Astrocyte (in vitro differentiated cells and primary cell): ENCODE measurements around the gene TMEM234. TPM values are rescaled to one million over a fixed set of nuclear protein-coding genes. Genes with fewer than 3 reads are reported as not detected.

Experiments used
- DNase-seq: peaks from one replicate; pipeline ENCODE4 v3.0.0-alpha.2; 2010; ENCODE audit warnings: low read depth
- FAIRE-seq: peaks from 2 replicates; lab custom pipeline; 2011; peaks lifted over from hg19 to GRCh38; lab: Jason Lieb, UNC
- H2AFZ ChIP-seq: 2 replicates; pipeline ENCODE4 v1.6.0; 2012; ENCODE audit warnings: low read depth, low read length, inconsistent platforms
- H3K27ac ChIP-seq: 2 replicates; pipeline ENCODE4 v1.5.1; 2011; ENCODE audit warnings: low read depth, low read length, inconsistent platforms
- H3K27me3 ChIP-seq: 2 replicates; pipeline ENCODE4 v1.6.0; 2011; ENCODE audit warnings: low read length, inconsistent platforms; ENCODE audit not compliant: insufficient read depth
- H3K36me3 ChIP-seq: 2 replicates; pipeline ENCODE4 v1.5.1; 2011; ENCODE audit warnings: low read length, inconsistent platforms; ENCODE audit not compliant: insufficient read depth
- H3K4me1 ChIP-seq: 2 replicates; pipeline ENCODE4 v1.5.1; 2011; ENCODE audit warnings: low read length, inconsistent platforms; ENCODE audit not compliant: insufficient read depth
- H3K4me2 ChIP-seq: 2 replicates; pipeline ENCODE4 v1.6.0; 2012; ENCODE audit warnings: low read length, inconsistent platforms
- H3K4me3 ChIP-seq: 2 replicates; pipeline ENCODE4 v1.5.1; 2011; ENCODE audit warnings: low read depth, mild to moderate bottlenecking, low read length, inconsistent platforms; ENCODE audit not compliant: insufficient read depth
- H3K79me2 ChIP-seq: 2 replicates; pipeline ENCODE4 v1.6.0; 2012; ENCODE audit warnings: mild to moderate bottlenecking, low read length, inconsistent platforms; ENCODE audit not compliant: insufficient read depth
- H3K9ac ChIP-seq: 2 replicates; pipeline ENCODE4 v1.6.0; 2012; ENCODE audit warnings: mild to moderate bottlenecking, low read length, inconsistent platforms
- H3K9me3 ChIP-seq: 2 replicates; pipeline ENCODE4 v1.5.1; 2012; ENCODE audit warnings: low read depth, mild to moderate bottlenecking, low read length, inconsistent platforms; ENCODE audit not compliant: insufficient read depth
- H4K20me1 ChIP-seq: 2 replicates; pipeline ENCODE4 v1.6.0; 2012; ENCODE audit warnings: low read length, inconsistent platforms; ENCODE audit not compliant: insufficient read depth
- H3K27ac Mint-ChIP-seq: one replicate; pipeline ENCODE4 v1.8.0; 2021; ENCODE audit warnings: mild to moderate bottlenecking, mixed read lengths; ENCODE audit not compliant: unreplicated experiment
- H3K27me3 Mint-ChIP-seq: one replicate; pipeline ENCODE4 v1.8.0; 2021; ENCODE audit warnings: low read depth, mixed read lengths; ENCODE audit not compliant: unreplicated experiment
- H3K36me3 Mint-ChIP-seq: one replicate; pipeline ENCODE4 v1.8.0; 2021; ENCODE audit warnings: low read depth, mixed read lengths; ENCODE audit not compliant: unreplicated experiment
- H3K4me1 Mint-ChIP-seq: one replicate; pipeline ENCODE4 v1.8.0; 2021; ENCODE audit warnings: low read depth, mixed read lengths; ENCODE audit not compliant: unreplicated experiment
- H3K4me3 Mint-ChIP-seq: one replicate; pipeline ENCODE4 v1.8.0; 2021; ENCODE audit warnings: mild to moderate bottlenecking, moderate library complexity, mixed read lengths; ENCODE audit not compliant: unreplicated experiment
- H3K9me3 Mint-ChIP-seq: one replicate; pipeline ENCODE4 v1.8.0; 2021; ENCODE audit warnings: mild to moderate bottlenecking, mixed read lengths; ENCODE audit not compliant: unreplicated experiment
- EZH2 ChIP-seq: IDR thresholded peaks from 2 replicates; pipeline ENCODE4 v1.6.1; 2012; ENCODE audit warnings: mild to moderate bottlenecking, low read length, inconsistent platforms; ENCODE audit not compliant: insufficient read depth
- total RNA-seq: library from RNA; stranded (reverse); gene quantifications from 2 replicates; pipeline ENCODE4 v1.2.1, GENCODE V29; 2021

The TMEM234 gene
- total RNA-seq, 1 donor from 2014 or later = 17.3 TPM

- Histone ChIP-seq H4K20me1 (no peaks in the 10 kb centered on the region), H3K27me3 (no peaks in the 10 kb centered on the region), H2AFZ (no peak overlapping the region), H3K4me1 (no peaks in the 10 kb centered on the region), H3K36me3 (peaks cover 26% of the 10 kb centered on the region), H3K27ac (no peak overlapping the region), H3K4me2 (no peak overlapping the region), H3K9ac (no peak overlapping the region), H3K79me2 (no peaks in the 10 kb centered on the region), H3K9me3 (no peaks in the 10 kb centered on the region), H3K4me3 (no peak overlapping the region)
- Mint-ChIP-seq H3K9me3 (no peaks in the 10 kb centered on the region), H3K4me3 (no peak overlapping the region), H3K4me1 (peaks cover 11% of the 10 kb centered on the region), H3K27me3 (no peaks in the 10 kb centered on the region), H3K36me3 (peaks cover 23% of the 10 kb centered on the region), H3K27ac (no peak overlapping the region)
- DNase-seq (no peak), FAIRE-seq (no peak)
- no peak for TF ChIP-seq EZH2
Observed at GRCh38 chr1:32170991-32171390, 51.2 kb downstream of the TMEM234 start.

Other genes starting within 250 kb of the TMEM234 start
- 126 and 139 TPM in 2 replicates for gene KHDRBS1, start 208.5 kb downstream of the TMEM234 start, total RNA-seq
- 11.8 and 13.3 TPM in 2 replicates for gene TMEM39B, start 149.4 kb downstream of the TMEM234 start, total RNA-seq
- 113 and 122 TPM in 2 replicates for gene KPNA6, start 114.3 kb downstream of the TMEM234 start, total RNA-seq
- 65.8 and 66.6 TPM in 2 replicates for gene TXLNA, start 42.7 kb downstream of the TMEM234 start, total RNA-seq
- 16.0 and 19.2 TPM in 2 replicates for gene CCDC28B, start 21.8 kb downstream of the TMEM234 start, total RNA-seq
- gene IQCC, start 16.7 kb downstream of the TMEM234 start, total RNA-seq = 0.87 and 1.0 TPM in 2 replicates
- gene DCDC2B, start 13.3 kb downstream of the TMEM234 start, total RNA-seq = not detected in 2 replicates
- 173 and 184 TPM in 2 replicates for gene EIF3I, start 54 bp upstream of the TMEM234 start, total RNA-seq
- gene FAM167B, start 24.9 kb upstream of the TMEM234 start, total RNA-seq = 0.64 and 0.75 TPM in 2 replicates
- gene LCK, start 28.9 kb upstream of the TMEM234 start, total RNA-seq = 0.30 TPM in 1 of 2 replicates, not detected in the other
- 94.1 and 99.6 TPM in 2 replicates for gene HDAC1, start 69.7 kb upstream of the TMEM234 start, total RNA-seq
- 185 and 213 TPM in 2 replicates for gene MARCKSL1, start 113.9 kb upstream of the TMEM234 start, total RNA-seq
- gene FAM229A, start 140.1 kb upstream of the TMEM234 start, total RNA-seq = 3.5 and 4.2 TPM in 2 replicates
- gene TSSK3, start 140.2 kb upstream of the TMEM234 start, total RNA-seq = 0.32 and 0.87 TPM in 2 replicates
- gene BSDC1, start 172.1 kb upstream of the TMEM234 start, total RNA-seq = 71.9 and 73.1 TPM in 2 replicates
- gene ZBTB8B, start 242.7 kb upstream of the TMEM234 start, total RNA-seq = 0.12 and 0.18 TPM in 2 replicates